Measurements from ENCODE around the gene MRPL49. TPM values are rescaled to one million over a fixed set of nuclear protein-coding genes. Genes with fewer than 3 reads are reported as not detected.
A peak's percentile ranks its signal among the peaks of the same experiment; 100 is the strongest.

MRPL49 gene
- total and polyA plus RNA-seq, 2 of the 13 experiments (the other 11 are each of a cell fraction or from before 2014, with no cell fraction given): 39.2 to 53.3 TPM

- TF ChIP-seq HNRNPL (IDR thresholded peaks at IDR 0.05; ENCODE audit: low read depth, low read length) (peak; percentile 59; the same call in 1 of the 2 replicates), KDM5A (IDR thresholded peaks at IDR 0.05; ENCODE audit: borderline replicate concordance, low read length) (peak; percentile 99), HNRNPK (IDR thresholded peaks at IDR 0.05; ENCODE audit: low read depth, low read length, poor library complexity, severe bottlenecking) (no peak), DNMT3B (CRISPR knock-in tag; conservative IDR thresholded peaks at IDR 0.05) (no peak), NFAT5 (CRISPR knock-in tag; IDR thresholded peaks at IDR 0.05) (no peak), ZNF468 (CRISPR knock-in tag; IDR thresholded peaks at IDR 0.05) (no peak), FOXC1 (CRISPR knock-in tag; IDR thresholded peaks at IDR 0.05; ENCODE audit: borderline replicate concordance) (no peak; the same call in none of the 2 replicates), ZNF777 (CRISPR knock-in tag; IDR thresholded peaks at IDR 0.05) (peak; percentile 47; the same call in 1 of the 2 replicates), NFE2L2 (IDR thresholded peaks at IDR 0.05; ENCODE audit: low read length) (peak; percentile 27; the same call in 1 of the 2 replicates), ZNF225 (CRISPR knock-in tag; IDR thresholded peaks at IDR 0.05) (0 out of 2 replicates have a peak, but pooled peaks have one; percentile 21), ZNF333 (CRISPR knock-in tag; IDR thresholded peaks at IDR 0.05; ENCODE audit: borderline replicate concordance) (0 out of 2 replicates have a peak, but pooled peaks have one; percentile 60), GMEB2 (CRISPR knock-in tag; IDR thresholded peaks at IDR 0.05; ENCODE audit: low read depth) (no peak), ZNF44 (CRISPR knock-in tag; IDR thresholded peaks at IDR 0.05) (peak; percentile 31; the same call in 1 of the 2 replicates), ATF7 (IDR thresholded peaks at IDR 0.05) (no peak), ATF7 (CRISPR knock-in tag; IDR thresholded peaks at IDR 0.05) (peak; percentile 58), KLF12 (CRISPR knock-in tag; IDR thresholded peaks at IDR 0.05; ENCODE audit: borderline replicate concordance) (peak; percentile 68), MBD4 (IDR thresholded peaks at IDR 0.05; ENCODE audit: borderline replicate concordance, low read length) (no peak), ATF2 (CRISPR knock-in tag; IDR thresholded peaks at IDR 0.05) (peak; percentile 76), ZSCAN21 (CRISPR knock-in tag; IDR thresholded peaks at IDR 0.05; ENCODE audit: borderline replicate concordance) (0 out of 2 replicates have a peak, but pooled peaks have one; percentile 58), ZC3H13 (CRISPR knock-in tag; IDR thresholded peaks at IDR 0.05) (no peak), TBP (CRISPR knock-in tag; IDR thresholded peaks at IDR 0.05) (no peak), ZNF614 (CRISPR knock-in tag; IDR thresholded peaks at IDR 0.05; ENCODE audit: borderline replicate concordance) (0 out of 2 replicates have a peak, but pooled peaks have one; percentile 80)
These were observed 25.9 kb upstream of the MRPL49 start, which contains the start of gene VPS51 (continued) for GRCh38 chr11:65095974-65096806.

Data from HepG2 (cell line).